GM12878 (cell line): ENCODE results near the gene CELF2. TPM values are rescaled to one million over a fixed set of nuclear protein-coding genes. Genes with fewer than 3 reads are reported as not detected.

Experiments
- ATAC-seq: fragments of 200-7000 bp; cut with Tn5 transposase; 3 replicates; pipeline ENCODE4 v1.9.1; 2020; ENCODE audit warnings: mild to moderate bottlenecking, moderate library complexity
- BruUV-seq: library from RNA; stranded (reverse); fragments of 400-500 nt; replicated peaks from 2 replicates; lab custom pipeline; 2021; lab: Mats Ljungman, UMichigan
- CTCF ChIA-PET: fragments of 300-600 bp; sonication (Branson Sonifier 250); formaldehyde crosslinking; extraction: SDS; loops from one replicate; lab custom pipeline; 2021; ENCODE audit warnings: inconsistent platforms; lab: Yijun Ruan, JAX
- POLR2A ChIA-PET: fragments of 350-600 bp; formaldehyde crosslinking; extraction: SDS; loops from one replicate; lab custom pipeline; 2021; ENCODE audit warnings: inconsistent platforms; lab: Charles Lee
- RAD21 ChIA-PET: fragments of 300-600 bp; sonication (Branson Sonifier 250); formaldehyde crosslinking; loops from one replicate; lab custom pipeline; 2023; ENCODE audit warnings: antibody characterized with exemption; ENCODE audit not compliant: unreplicated experiment; lab: Charles Lee
- SMC1A ChIA-PET: fragments of 300-600 bp; sonication (Branson Sonifier 250); formaldehyde crosslinking; loops from one replicate; lab custom pipeline; 2023; ENCODE audit not compliant: unreplicated experiment, uncharacterized antibody; lab: Charles Lee
- DNase-seq: peaks from one replicate; pipeline ENCODE4 v3.0.0-alpha.2; 2011; ENCODE audit warnings: low read depth, low spot score
- FAIRE-seq: peaks from 3 replicates; lab custom pipeline; 2011; peaks lifted over from hg19 to GRCh38; lab: Jason Lieb, UNC
- H2AFZ ChIP-seq: 2 replicates; pipeline ENCODE4 v1.6.0; 2011; ENCODE audit warnings: low read depth, low read length, control low read depth; ENCODE audit not compliant: control insufficient read depth
- H3K27ac ChIP-seq: 2 replicates; pipeline ENCODE4 v1.5.1; 2011; ENCODE audit warnings: control low read depth; ENCODE audit not compliant: control insufficient read depth, insufficient read depth
- H3K27me3 ChIP-seq, 2 experiments: replicated peaks in 1 of 2; 2 replicates each; pipeline versions ENCODE4 v1.6.0 to v1.6.1; 2011; ENCODE audit warnings: low read length in 1 of 2; ENCODE audit not compliant: control insufficient read depth in 2 of 2, insufficient read depth in 2 of 2
- H3K36me3 ChIP-seq, 2 experiments: 2 replicates each; pipeline ENCODE4 v1.5.1; 2011; ENCODE audit warnings: low read length in 1 of 2; ENCODE audit not compliant: control insufficient read depth in 2 of 2, insufficient read depth in 2 of 2
- H3K4me1 ChIP-seq: 2 replicates; pipeline ENCODE4 v1.6.1; 2011; ENCODE audit warnings: mild to moderate bottlenecking, low read length, moderate library complexity, mixed read lengths; ENCODE audit not compliant: control insufficient read depth, insufficient read depth
- H3K4me2 ChIP-seq: 2 replicates; pipeline ENCODE4 v1.6.0; 2011; ENCODE audit warnings: control low read depth; ENCODE audit not compliant: control insufficient read depth, insufficient read depth
- H3K4me3 ChIP-seq: fragments of 200-600 bp; sonication (generic); 2 replicates; pipeline ENCODE4 v1.5.1; 2016
- H3K79me2 ChIP-seq: 2 replicates; pipeline ENCODE4 v1.6.0; 2011; ENCODE audit warnings: low read length; ENCODE audit not compliant: control insufficient read depth, insufficient read depth
- H3K9ac ChIP-seq: 2 replicates; pipeline ENCODE4 v1.8.0; 2011; ENCODE audit warnings: low read length, control low read depth, mixed read lengths; ENCODE audit not compliant: control insufficient read depth, insufficient read depth
- H3K9me3 ChIP-seq: replicated peaks from 3 replicates; pipeline ENCODE4 v1.5.1; 2011; ENCODE audit warnings: mild to moderate bottlenecking, low read length; ENCODE audit not compliant: control insufficient read depth, insufficient read depth
- H4K20me1 ChIP-seq: 2 replicates; pipeline ENCODE4 v1.6.0; 2011; ENCODE audit not compliant: control insufficient read depth, insufficient read depth
- ATF7 ChIP-seq: fragments of 450-650 bp; IDR thresholded peaks from 2 replicates; pipeline ENCODE4 v1.6.1; 2016; ENCODE audit warnings: low read depth, mild to moderate bottlenecking
- CBFB ChIP-seq: IDR thresholded peaks from 2 replicates; pipeline ENCODE4 v1.6.1; 2016; ENCODE audit warnings: antibody characterized with exemption, low read depth
- CHD1 ChIP-seq: IDR thresholded peaks from 2 replicates; pipeline ENCODE4 v1.6.1; 2012; ENCODE audit warnings: low read depth, low read length, improper control_type of control experiment
- CREB1 ChIP-seq: IDR thresholded peaks from 2 replicates; pipeline ENCODE4 v1.6.1; 2012; ENCODE audit warnings: low read depth, mild to moderate bottlenecking, inconsistent platforms
- LARP7 ChIP-seq: fragments of 450-650 bp; IDR thresholded peaks from 2 replicates; pipeline ENCODE4 v1.6.1; 2017; ENCODE audit warnings: mild to moderate bottlenecking
- NBN ChIP-seq: fragments of 450-650 bp; IDR thresholded peaks from 2 replicates; pipeline ENCODE4 v1.6.1; 2016
- NKRF ChIP-seq: fragments of 450-650 bp; conservative IDR thresholded peaks from 2 replicates; pipeline ENCODE4 v1.6.1; 2017; ENCODE audit warnings: mild to moderate bottlenecking, moderate library complexity
- NR2F1 ChIP-seq: fragments of 450-650 bp; conservative IDR thresholded peaks from 2 replicates; pipeline ENCODE4 v1.6.1; 2017; ENCODE audit warnings: mild to moderate bottlenecking
- POLR2AphosphoS2 ChIP-seq: IDR thresholded peaks from 2 replicates; pipeline ENCODE4 v1.6.1; 2011; ENCODE audit warnings: low read depth, mild to moderate bottlenecking, low read length, improper control_type of control experiment, moderate library complexity
- POU2F2 ChIP-seq: IDR thresholded peaks from 3 replicates; pipeline ENCODE4 v1.6.1; 2011; ENCODE audit warnings: low read depth, mild to moderate bottlenecking, low read length, borderline replicate concordance
- SMAD1 ChIP-seq: fragments of 450-650 bp; IDR thresholded peaks from 2 replicates; pipeline ENCODE4 v1.6.1; 2018; ENCODE audit warnings: mild to moderate bottlenecking, low read depth; ENCODE audit not compliant: partially characterized antibody
- SUZ12 ChIP-seq: fragments of 200-600 bp; sonication (generic); IDR thresholded peaks from one replicate; pipeline ENCODE4 v1.6.1; 2018; ENCODE audit warnings: antibody characterized with exemption, mild to moderate bottlenecking; ENCODE audit not compliant: unreplicated experiment
- TCF7 ChIP-seq: IDR thresholded peaks from 2 replicates; pipeline ENCODE4 v1.6.1; 2014; ENCODE audit warnings: antibody characterized with exemption, borderline replicate concordance
- ZNF217 ChIP-seq: fragments of 450-650 bp; IDR thresholded peaks from 2 replicates; pipeline ENCODE4 v1.6.1; 2017; ENCODE audit warnings: antibody characterized with exemption, mild to moderate bottlenecking
- WGBS: methylation state at CpG from one replicate; pipeline ENCODE4 v1.1.6; 2016; ENCODE audit warnings: low lambda C conversion rate; ENCODE audit not compliant: insufficient replicate concordance, insufficient coverage; ENCODE audit errors: missing lambda C conversion rate; 5-methylcytosine and 5-hydroxymethylcytosine counted together
- in situ Hi-C: fragments of 300-500 bp; cut with MboI; formaldehyde crosslinking; loops from 9 replicates; pipeline ENCODE4 v1.14.3; 2018; ENCODE audit warnings: mixed read lengths
- intact Hi-C: fragments of 100-400 bp; cut with micrococcal nuclease; formaldehyde crosslinking; loops from one replicate; pipeline ENCODE4 v1.14.2; 2022; ENCODE audit not compliant: unreplicated experiment
- polyA plus RNA-seq, 11 experiments: library from polyadenylated mRNA; depleted of rRNA in 4 of 11; unstranded in 6 of 11; stranded (reverse) in 5 of 11; fragments of >200 nt; fragmentation: Nextera tagmentation in 4 of 11; fragmentation: Illumina TruSeq in 1 of 11; extraction: Ambion mirVana in 4 of 11; extraction: Trizol in 1 of 11; gene quantifications; 1 replicate in 1 of 11; 2 replicates in 10 of 11; pipeline versions ENCODE4 v1.2.1 to v1.2.3, GENCODE V29; 2011 to 2016; ENCODE audit warnings: inconsistent platforms in 2 of 11, missing spikeins in 2 of 11, low read depth in 1 of 11
- total RNA-seq, 4 experiments: library from RNA; depleted of rRNA in 3 of 4; stranded (reverse); fragments of >200 nt in 3 of 4; fragmentation: Illumina TruSeq in 1 of 4; extraction: Trizol in 1 of 4; gene quantifications; 2 replicates each; pipeline versions ENCODE4 v1.2.1 to v1.2.3, GENCODE V29; 2013 to 2021
- TF ChIP-seq, protein P1 (sequence below): fragments of 450-650 bp; IDR thresholded peaks from 2 replicates; pipeline ENCODE4 v1.6.1; 2017; ENCODE audit warnings: low read depth, mild to moderate bottlenecking, moderate library complexity
- TF ChIP-seq, protein P2 (sequence below): IDR thresholded peaks from 2 replicates; pipeline ENCODE4 v1.6.1; 2012; ENCODE audit warnings: low read depth, low read length, improper control_type of control experiment

The CELF2 gene
- total and polyA plus RNA-seq, 10 of the 15 experiments (the other 5 are each of a cell fraction or from before 2014, with no cell fraction given), result 20.8 to 129 (median 86.3) TPM

GRCh38 chr10:11114269-11114668, 96.6 kb downstream of the CELF2 start:
- H3K9ac ChIP-seq, result no peak overlapping the region
- FAIRE-seq, result no peak
- intact Hi-C loops (loop anchor here (5.0 kb wide), 1 partner anchor 358 kb away; no protein-coding TSS in a partner anchor), in situ Hi-C loops (loop anchor here (25.0 kb wide), 1 partner anchor 348 kb away; no protein-coding TSS in a partner anchor)
- SMC1A ChIA-PET, result interaction anchor here (0.8 to 3.8 kb wide), 26 partner anchors 16 to 643 kb away, joined by 3 to 56 read pairs (median 5); no protein-coding TSS in a partner anchor
- H2AFZ ChIP-seq, result no peak overlapping the region
- no TSS peak for BruUV-seq
- no peak for DNase-seq
- H3K9me3 ChIP-seq, result peaks cover 2% of the 10 kb centered on the region; the same call in 2 of the 3 replicates
- H3K4me2 ChIP-seq, result no peak overlapping the region
- WGBS, result 96% methylated on average over 2 of the region's 2 CpGs
- TF ChIP-seq, protein P1, sequence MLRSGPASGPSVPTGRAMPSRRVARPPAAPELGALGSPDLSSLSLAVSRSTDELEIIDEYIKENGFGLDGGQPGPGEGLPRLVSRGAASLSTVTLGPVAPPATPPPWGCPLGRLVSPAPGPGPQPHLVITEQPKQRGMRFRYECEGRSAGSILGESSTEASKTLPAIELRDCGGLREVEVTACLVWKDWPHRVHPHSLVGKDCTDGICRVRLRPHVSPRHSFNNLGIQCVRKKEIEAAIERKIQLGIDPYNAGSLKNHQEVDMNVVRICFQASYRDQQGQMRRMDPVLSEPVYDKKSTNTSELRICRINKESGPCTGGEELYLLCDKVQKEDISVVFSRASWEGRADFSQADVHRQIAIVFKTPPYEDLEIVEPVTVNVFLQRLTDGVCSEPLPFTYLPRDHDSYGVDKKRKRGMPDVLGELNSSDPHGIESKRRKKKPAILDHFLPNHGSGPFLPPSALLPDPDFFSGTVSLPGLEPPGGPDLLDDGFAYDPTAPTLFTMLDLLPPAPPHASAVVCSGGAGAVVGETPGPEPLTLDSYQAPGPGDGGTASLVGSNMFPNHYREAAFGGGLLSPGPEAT, result no peak
- TF ChIP-seq NBN (no peak), LARP7 (no peak), TCF7 (no peak), NKRF (no peak), CREB1 (no peak), CBFB (no peak), POLR2AphosphoS2 (no peak), POU2F2 (no peak), ATF7 (no peak), NR2F1 (no peak), CHD1 (no peak), SMAD1 (no peak), SUZ12 (no peak), ZNF217 (no peak)
- TF ChIP-seq, protein P2, sequence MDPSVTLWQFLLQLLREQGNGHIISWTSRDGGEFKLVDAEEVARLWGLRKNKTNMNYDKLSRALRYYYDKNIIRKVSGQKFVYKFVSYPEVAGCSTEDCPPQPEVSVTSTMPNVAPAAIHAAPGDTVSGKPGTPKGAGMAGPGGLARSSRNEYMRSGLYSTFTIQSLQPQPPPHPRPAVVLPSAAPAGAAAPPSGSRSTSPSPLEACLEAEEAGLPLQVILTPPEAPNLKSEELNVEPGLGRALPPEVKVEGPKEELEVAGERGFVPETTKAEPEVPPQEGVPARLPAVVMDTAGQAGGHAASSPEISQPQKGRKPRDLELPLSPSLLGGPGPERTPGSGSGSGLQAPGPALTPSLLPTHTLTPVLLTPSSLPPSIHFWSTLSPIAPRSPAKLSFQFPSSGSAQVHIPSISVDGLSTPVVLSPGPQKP, result no peak
- no peaks in the 10 kb centered on the region for H4K20me1 ChIP-seq
- H3K27ac ChIP-seq, result no peak overlapping the region
- CTCF ChIA-PET, result interaction anchor here (0.6 to 6.1 kb wide), 22 partner anchors 8 to 359 kb away, joined by 3 to 90 read pairs (median 6); no protein-coding TSS in a partner anchor
- no peak overlapping the region for H3K4me3 ChIP-seq
- no peak for ATAC-seq
- no peaks in the 10 kb centered on the region for H3K36me3 ChIP-seq
- RAD21 ChIA-PET, result interaction anchor here (0.7 to 4.7 kb wide), 10 partner anchors 19 to 160 kb away, joined by 3 to 46 read pairs (median 6); no protein-coding TSS in a partner anchor
- H3K4me1 ChIP-seq, result no peaks in the 10 kb centered on the region
- POLR2A ChIA-PET, result interaction anchor here (0.9 kb wide), 1 partner anchor 157 kb away, joined by 4 read pairs; no protein-coding TSS in a partner anchor
- no peaks in the 10 kb centered on the region for H3K27me3 ChIP-seq
- H3K79me2 ChIP-seq, result no peaks in the 10 kb centered on the region; the same call in 1 of the 2 replicates
